Endothelial cell (in vitro differentiated cells): ENCODE measurements around the gene ENAM. TPM values are rescaled to one million over a fixed set of nuclear protein-coding genes. Genes with fewer than 3 reads are reported as not detected.
"Not testable (repeated sequence)": the region's sequence is repeated elsewhere in the genome, so short reads cannot be mapped to it uniquely, and the experiment has no call there.

Experiments
- DNase-seq: peaks from one replicate; pipeline ENCODE4 v3.0.0; 2021; ENCODE audit warnings: low spot score
- H3K27ac Mint-ChIP-seq: one replicate; pipeline ENCODE4 v1.8.0; 2021; ENCODE audit warnings: mixed read lengths, inconsistent platforms; ENCODE audit not compliant: unreplicated experiment
- H3K27me3 Mint-ChIP-seq: one replicate; pipeline ENCODE4 v1.8.0; 2021; ENCODE audit warnings: mild to moderate bottlenecking, moderate library complexity, mixed read lengths, inconsistent platforms; ENCODE audit not compliant: unreplicated experiment
- H3K36me3 Mint-ChIP-seq: one replicate; pipeline ENCODE4 v1.8.0; 2021; ENCODE audit warnings: mild to moderate bottlenecking, low read depth, mixed read lengths, inconsistent platforms; ENCODE audit not compliant: unreplicated experiment
- H3K4me1 Mint-ChIP-seq: one replicate; pipeline ENCODE4 v1.8.0; 2021; ENCODE audit warnings: mild to moderate bottlenecking, mixed read lengths, inconsistent platforms; ENCODE audit not compliant: unreplicated experiment
- H3K4me3 Mint-ChIP-seq: one replicate; pipeline ENCODE4 v1.8.0; 2021; ENCODE audit warnings: mild to moderate bottlenecking, mixed read lengths, inconsistent platforms; ENCODE audit not compliant: unreplicated experiment
- H3K9me3 Mint-ChIP-seq: one replicate; pipeline ENCODE4 v1.8.0; 2021; ENCODE audit warnings: mixed read lengths, inconsistent platforms; ENCODE audit not compliant: unreplicated experiment
- total RNA-seq: library from RNA; stranded (reverse); fragmentation: NEBNext Ultra II Directional; extraction: Animal tissue kit (Norgen Biotek cat#: 25700); gene quantifications from one replicate; pipeline ENCODE4 v1.2.1, GENCODE V29; 2021; ENCODE audit not compliant: unreplicated experiment
- TF ChIP-seq, protein P1 (sequence below): fragments of 200-600 bp; sonication (generic); IDR thresholded peaks from one replicate; pipeline ENCODE4 v1.5.0; 2021; ENCODE audit warnings: antibody characterized with exemption; ENCODE audit not compliant: unreplicated experiment

The ENAM gene
- total RNA-seq, 1 donor from 2014 or later = 0.18 TPM

DNA sequence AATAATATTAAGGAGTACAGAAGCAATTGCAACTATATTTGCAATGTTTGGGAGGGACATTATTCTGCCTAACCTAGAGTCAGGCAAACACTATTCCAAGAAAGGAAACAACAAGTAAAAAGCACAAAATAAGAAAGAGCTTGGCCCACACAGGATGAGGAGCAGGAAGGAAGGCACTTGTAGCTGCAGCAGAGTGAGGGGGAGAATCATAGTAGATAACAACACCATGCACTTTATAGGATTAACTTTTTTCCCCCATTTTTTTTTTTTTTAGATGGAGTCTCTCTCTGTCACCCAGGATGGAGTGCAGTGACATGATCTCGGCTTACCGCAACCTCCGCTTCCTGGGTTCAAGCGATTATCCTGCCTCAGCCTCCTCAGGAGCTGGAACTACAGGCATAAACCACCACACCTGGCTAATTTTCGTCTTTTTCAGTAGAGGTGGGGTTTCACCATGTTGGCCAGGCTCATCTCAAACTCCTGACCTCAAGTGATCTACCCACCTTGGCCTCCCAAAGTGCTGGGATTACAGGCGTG, 48.1 kb downstream of the ENAM start:
- H3K27ac Mint-ChIP-seq = no peak overlapping the region
- no peak overlapping the region for H3K4me3 Mint-ChIP-seq
- H3K4me1 Mint-ChIP-seq = peaks cover 20% of the 10 kb centered on the region
- peaks cover 2% of the 10 kb centered on the region for H3K27me3 Mint-ChIP-seq
- TF ChIP-seq, protein P1, sequence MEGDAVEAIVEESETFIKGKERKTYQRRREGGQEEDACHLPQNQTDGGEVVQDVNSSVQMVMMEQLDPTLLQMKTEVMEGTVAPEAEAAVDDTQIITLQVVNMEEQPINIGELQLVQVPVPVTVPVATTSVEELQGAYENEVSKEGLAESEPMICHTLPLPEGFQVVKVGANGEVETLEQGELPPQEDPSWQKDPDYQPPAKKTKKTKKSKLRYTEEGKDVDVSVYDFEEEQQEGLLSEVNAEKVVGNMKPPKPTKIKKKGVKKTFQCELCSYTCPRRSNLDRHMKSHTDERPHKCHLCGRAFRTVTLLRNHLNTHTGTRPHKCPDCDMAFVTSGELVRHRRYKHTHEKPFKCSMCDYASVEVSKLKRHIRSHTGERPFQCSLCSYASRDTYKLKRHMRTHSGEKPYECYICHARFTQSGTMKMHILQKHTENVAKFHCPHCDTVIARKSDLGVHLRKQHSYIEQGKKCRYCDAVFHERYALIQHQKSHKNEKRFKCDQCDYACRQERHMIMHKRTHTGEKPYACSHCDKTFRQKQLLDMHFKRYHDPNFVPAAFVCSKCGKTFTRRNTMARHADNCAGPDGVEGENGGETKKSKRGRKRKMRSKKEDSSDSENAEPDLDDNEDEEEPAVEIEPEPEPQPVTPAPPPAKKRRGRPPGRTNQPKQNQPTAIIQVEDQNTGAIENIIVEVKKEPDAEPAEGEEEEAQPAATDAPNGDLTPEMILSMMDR = no peak
- no peak for DNase-seq
- H3K9me3 Mint-ChIP-seq = no peaks in the 10 kb centered on the region
- H3K36me3 Mint-ChIP-seq = no peaks in the 10 kb centered on the region

DNA sequence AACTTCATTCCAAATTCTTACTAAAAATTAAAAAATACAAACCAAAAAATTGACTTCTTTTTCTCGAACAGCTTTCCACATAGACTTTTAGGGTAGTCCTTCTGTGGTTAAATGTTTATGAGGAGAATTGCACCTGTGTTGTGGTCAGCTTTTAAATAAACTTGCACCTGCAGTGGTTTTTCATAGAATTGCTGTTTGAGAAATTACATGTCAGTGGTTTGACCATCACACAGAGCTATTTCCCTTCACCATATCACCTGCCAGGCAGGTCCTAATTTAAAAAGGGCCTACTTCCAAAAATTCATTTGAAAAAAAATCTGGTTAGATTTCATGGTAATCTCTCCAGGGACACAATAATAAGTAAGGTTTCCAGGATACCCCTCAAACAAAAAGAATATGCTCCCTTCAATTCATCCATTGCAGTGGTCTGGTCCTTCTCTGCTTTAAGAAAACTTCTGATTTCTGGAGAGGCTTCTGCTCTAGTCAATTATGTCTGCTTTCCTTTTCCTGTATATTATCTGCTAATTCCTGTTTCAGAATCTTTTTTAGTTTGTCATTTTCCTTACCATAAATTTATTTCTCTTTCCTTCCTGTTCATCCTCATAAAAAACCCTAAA, 49.9 kb downstream of the ENAM start:
- no peak for DNase-seq
- no peaks in the 10 kb centered on the region for H3K9me3 Mint-ChIP-seq
- TF ChIP-seq, protein P1 = no peak

GRCh38 chr4:70680934-70681333, 52.4 kb downstream of the ENAM start:
- Mint-ChIP-seq H3K27me3 (peaks cover 2% of the 10 kb centered on the region), H3K36me3 (no peaks in the 10 kb centered on the region), H3K9me3 (no peaks in the 10 kb centered on the region), H3K4me1 (peaks cover 12% of the 10 kb centered on the region), H3K27ac (no peak overlapping the region), H3K4me3 (no peak overlapping the region)
- TF ChIP-seq, protein P1 = no peak
- no peak for DNase-seq

More for the DNA sequence above, 49.9 kb downstream of the ENAM start:
- Mint-ChIP-seq H3K36me3 (no peaks in the 10 kb centered on the region), H3K4me1 (peaks cover 20% of the 10 kb centered on the region), H3K27me3 (peaks cover 2% of the 10 kb centered on the region), H3K27ac (no peak overlapping the region), H3K4me3 (no peak overlapping the region)

GRCh38 chr4:70681704-70682103, 53.2 kb downstream of the ENAM start:
- TF ChIP-seq, protein P1 = no peak
- no peaks in the 10 kb centered on the region for H3K9me3 Mint-ChIP-seq
- no peak overlapping the region for H3K27ac Mint-ChIP-seq
- DNase-seq = no peak
- H3K4me3 Mint-ChIP-seq = no peak overlapping the region
- no peaks in the 10 kb centered on the region for H3K36me3 Mint-ChIP-seq
- peaks cover 2% of the 10 kb centered on the region for H3K27me3 Mint-ChIP-seq
- peaks cover 8% of the 10 kb centered on the region for H3K4me1 Mint-ChIP-seq

DNA sequence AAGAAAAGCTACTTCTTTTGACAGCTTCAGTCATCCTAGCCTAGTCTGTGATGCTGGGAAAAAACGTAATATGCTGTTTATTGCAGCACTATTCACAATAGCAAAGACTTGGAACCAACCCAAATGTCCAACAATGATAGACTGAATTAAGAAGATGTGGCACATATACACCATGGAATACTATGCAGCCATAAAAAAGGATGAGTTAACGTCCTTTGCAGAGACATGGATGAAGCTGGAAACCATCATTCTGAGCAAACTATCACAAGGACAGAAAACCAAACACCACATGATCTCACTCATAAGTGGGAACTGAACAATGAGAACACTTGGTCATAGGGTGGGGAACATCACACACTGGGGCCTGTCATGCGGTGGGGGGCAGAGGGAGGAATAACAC, 53.6 kb downstream of the ENAM start:
- H3K36me3 Mint-ChIP-seq, DNase-seq, H3K4me3 Mint-ChIP-seq, H3K27me3 Mint-ChIP-seq, H3K4me1 Mint-ChIP-seq, H3K27ac Mint-ChIP-seq, H3K9me3 Mint-ChIP-seq: not testable (repeated sequence)
